Inferior parietal cortex (tissue), 1 donor: Measurements from ENCODE around the gene NECAB2.
A peak's percentile ranks its signal among the peaks of the same experiment; 100 is the strongest.

Source experiments
- DNase-seq: peaks from one replicate; pipeline ENCODE4 v3.0.0-alpha.2; 2016; ENCODE audit errors: extremely low spot score

The NECAB2 gene

GRCh38 chr16:83952940-83953795 is 14.9 kb upstream of the NECAB2 start, which contains the start of gene OSGIN1:
Gene OSGIN1, plus strand, starts transcription at chr16:83953240. Its CDS starts 4,432 bp downstream, at chr16:83957672.
- peak; percentile 73 for DNase-seq

GRCh38 chr16:83953796-83954576 is 14.1 kb upstream of the NECAB2 start:
- DNase-seq: no peak

DNA sequence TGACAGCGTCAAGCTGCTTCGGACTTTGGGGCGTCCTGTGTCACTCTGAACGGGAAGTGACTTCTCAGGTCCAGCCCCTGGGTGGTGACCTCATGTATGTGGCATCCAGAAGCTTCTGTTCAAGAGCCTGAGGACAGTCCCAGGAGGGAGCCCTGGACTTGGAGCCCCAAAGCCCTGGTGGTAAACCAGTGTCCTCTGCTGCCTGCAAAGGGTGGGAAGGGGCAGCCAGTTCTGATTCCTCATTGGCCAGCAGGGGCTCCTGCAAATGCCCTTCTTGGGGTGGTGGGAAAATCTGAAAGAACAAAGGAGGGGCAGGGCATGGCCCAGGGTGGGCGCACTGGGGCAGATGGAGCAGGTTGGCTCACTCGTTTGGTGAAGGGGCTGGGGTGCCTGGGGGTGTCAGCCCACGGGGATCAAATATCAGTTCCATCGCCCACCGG is 13.4 kb upstream of the NECAB2 start:
- no peak for DNase-seq

- DNase-seq: no peak
Observed at GRCh38 chr16:83955218-83956130, 12.6 kb upstream of the NECAB2 start.

DNA sequence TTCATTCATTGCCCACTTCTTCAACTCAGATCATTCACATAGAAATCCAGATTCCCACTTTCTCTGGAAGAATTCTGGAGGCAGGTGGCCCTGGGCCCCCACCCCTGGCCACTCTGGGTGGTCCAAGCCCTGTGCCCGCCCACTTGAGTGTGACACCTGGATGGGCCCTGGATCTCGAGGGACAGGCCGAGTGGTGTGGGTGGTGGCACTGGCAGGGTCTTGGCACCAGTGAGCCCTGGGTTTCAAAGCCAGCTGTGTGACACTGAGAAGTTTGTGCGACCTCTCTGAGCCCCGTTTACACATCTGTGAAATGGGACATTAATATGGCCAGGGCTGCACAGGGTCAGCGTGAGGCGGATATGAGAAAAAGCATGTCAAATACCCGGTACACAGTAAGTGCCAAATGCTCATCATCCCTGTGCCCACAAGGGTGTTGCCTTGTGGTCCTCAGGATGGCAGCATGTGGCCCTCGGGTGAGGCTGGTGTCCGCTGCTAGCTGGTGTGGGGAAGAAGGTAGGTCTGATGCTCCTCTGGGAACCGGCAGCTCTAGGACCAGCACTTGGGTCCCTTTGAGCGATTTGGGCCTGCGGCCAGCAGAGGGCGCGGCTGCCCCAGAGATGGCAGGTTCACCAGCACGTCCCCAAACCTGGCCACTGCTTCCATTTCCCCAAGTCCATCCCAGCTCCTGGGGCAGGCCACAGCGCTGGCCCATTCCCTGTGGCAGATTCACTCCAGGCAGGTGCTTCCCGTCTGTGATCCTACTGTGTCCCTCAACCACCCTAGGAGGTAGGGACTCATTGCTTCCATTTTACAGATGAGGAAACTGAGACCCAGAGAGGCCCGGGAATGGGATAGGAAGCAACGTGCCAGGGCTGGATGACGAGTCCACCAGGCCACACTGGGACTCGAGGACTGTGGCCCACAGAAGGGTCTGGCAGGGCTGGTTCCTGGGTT is 11.4 kb upstream of the NECAB2 start:
- DNase-seq: peak; percentile 78

GRCh38 chr16:83957296-83957855 is 10.7 kb upstream of the NECAB2 start:
- DNase-seq: no peak

DNA sequence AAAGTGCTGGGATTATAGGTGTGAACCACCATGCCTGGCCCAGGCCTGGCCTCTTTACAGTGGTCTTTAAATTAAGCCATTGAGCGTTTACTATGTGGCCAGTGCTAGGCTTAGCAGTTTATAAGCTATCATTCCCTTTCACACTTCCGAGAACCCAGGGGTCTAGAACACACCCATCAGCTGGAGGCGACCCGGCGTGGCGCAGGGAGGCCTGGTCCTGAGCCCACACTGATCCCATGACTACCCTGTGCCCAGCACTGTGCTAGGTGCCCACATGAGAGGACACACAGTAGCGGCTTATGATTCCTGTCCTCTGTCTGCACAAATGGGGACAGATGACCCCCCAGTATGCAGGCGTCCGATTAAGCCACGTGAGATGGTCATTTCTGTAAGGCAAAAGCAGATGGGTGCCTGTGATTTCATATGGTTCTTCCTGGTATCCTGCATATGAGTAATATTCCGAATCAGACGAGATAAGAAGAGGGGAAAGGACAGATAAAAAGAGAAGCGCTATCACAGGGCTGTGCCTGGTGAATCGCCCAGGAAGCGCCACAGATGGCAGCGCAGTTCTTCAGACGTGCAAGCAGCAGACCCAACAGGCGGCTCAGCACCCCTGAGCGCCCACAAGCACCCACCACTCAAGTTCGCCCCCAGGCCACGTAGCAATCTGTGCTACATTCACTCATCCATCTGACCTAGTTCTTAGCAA is 9.8 kb upstream of the NECAB2 start:
- no peak for DNase-seq

GRCh38 chr16:83958846-83959565 is 9.0 kb upstream of the NECAB2 start:
- DNase-seq: no peak

- no peak for DNase-seq
Observed at GRCh38 chr16:83959656-83960434, 8.2 kb upstream of the NECAB2 start.

DNA sequence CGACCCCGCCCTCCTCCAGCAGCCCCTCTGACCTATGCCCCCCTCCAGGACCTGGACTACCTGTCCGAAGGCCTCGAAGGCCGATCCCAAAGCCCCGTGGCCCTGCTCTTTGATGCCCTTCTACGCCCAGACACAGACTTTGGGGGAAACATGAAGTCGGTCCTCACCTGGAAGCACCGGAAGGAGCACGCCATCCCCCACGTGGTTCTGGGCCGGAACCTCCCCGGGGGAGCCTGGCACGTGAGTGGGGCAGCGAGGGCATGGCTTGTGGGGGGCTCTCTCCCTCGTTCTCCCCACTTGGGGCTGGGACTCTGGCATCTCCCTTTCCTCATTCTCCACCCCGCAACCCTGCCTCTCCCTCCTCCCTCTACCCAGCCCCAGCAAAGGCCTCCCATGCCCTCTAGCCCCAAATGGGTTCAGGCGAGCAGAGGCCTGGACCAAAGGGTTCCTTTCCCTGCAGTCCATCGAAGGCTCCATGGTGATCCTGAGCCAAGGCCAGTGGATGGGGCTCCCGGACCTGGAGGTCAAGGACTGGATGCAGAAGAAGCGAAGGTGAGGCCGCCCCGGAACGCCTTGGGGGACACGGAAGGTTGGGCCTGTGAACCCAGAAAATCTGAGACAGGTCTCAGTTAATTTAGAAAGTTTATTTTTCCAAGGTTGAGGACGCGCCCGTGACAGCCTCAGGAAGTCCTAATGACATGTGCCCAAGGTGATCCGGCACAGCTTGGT is 7.4 kb upstream of the NECAB2 start:
- DNase-seq: no peak

DNA sequence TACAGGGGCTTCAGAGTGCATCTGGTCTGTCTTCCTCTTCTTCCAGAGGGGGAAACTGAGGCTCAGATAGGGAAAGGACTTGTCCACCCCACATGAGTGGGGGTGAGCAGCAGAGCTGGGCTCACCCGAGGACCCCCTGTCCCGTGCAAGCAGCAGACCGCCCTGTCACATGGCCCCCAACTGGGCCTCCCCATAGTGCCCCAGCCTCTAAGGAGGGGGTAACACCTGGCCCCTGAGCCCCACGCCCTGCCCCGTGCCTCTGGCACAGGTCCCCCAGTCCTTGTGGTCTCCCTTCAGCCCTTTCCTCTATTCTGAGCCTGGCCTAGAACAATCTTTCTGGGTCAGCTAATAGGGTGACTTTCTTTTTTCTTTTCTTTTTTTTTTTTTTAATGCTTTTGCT is 6.5 kb upstream of the NECAB2 start:
- no peak for DNase-seq

- no peak for DNase-seq
Observed at GRCh38 chr16:83963277-83964119, 4.5 kb upstream of the NECAB2 start.

GRCh38 chr16:83964684-83965443 is 3.2 kb upstream of the NECAB2 start:
- DNase-seq: no peak

DNA sequence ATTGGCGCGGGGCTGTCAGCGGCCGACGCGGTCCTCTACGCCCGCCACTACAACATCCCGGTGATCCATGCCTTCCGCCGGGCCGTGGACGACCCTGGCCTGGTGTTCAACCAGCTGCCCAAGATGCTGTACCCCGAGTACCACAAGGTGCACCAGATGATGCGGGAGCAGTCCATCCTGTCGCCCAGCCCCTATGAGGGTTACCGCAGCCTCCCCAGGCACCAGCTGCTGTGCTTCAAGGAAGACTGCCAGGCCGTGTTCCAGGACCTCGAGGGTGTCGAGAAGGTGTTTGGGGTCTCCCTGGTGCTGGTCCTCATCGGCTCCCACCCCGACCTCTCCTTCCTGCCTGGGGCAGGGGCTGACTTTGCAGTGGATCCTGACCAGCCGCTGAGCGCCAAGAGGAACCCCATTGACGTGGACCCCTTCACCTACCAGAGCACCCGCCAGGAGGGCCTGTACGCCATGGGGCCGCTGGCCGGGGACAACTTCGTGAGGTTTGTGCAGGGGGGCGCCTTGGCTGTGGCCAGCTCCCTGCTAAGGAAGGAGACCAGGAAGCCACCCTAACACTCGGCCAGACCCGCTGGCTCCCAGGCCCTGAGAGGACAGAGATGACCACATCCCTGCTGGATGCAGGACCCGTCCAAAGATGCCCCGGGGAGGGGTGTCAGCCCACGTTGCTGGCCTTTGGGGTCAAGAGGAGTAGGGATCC is 2.4 kb upstream of the NECAB2 start:
- no peak for DNase-seq

DNA sequence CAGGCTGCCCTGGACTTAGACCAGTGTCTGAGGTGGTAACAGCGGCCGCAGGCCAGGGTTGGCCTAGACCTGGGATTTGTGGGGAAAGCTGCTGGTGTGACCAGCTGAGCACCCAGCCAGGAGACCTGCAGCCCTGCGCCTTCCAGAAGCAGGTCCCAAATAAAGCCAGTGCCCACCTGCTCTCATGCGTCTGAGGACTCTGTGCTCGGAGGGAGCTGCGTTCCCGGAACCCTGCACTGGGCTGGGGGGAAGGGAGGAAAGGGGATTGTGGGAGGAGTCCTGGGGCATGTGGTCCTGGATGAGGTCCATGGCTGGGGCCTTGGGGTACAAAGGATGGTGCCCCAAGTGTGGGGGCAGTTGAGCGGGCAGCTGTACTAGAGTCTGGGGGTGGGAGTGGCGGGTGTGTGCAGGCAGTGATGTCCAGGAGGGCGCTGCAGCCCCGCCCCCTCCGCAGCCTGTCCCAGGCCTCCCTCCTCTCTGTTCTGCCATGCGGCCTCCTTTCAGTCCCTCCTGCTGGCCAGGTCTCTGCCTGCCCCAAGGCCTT is 1.8 kb upstream of the NECAB2 start:
- no peak for DNase-seq
